GM11168 (cell line): ENCODE data around the gene FADS2.

ENCODE experiments used
- in situ Hi-C: fragments of 300-500 bp; cut with MboI; formaldehyde crosslinking; loops from one replicate; pipeline ENCODE4 v1.12.0; 2022; ENCODE audit warnings: low sequenced_read_pairs; ENCODE audit not compliant: unreplicated experiment

FADS2 gene

GRCh38 chr11:61863548-61864081 is 35.5 kb downstream of the FADS2 start:
- in situ Hi-C loops = no loop called here

- in situ Hi-C loops = no loop called here
Observed at GRCh38 chr11:61864814-61865775, 37.0 kb downstream of the FADS2 start.

- in situ Hi-C loops = no loop called here
Observed at GRCh38 chr11:61866231-61866957, 38.3 kb downstream of the FADS2 start.

DNA sequence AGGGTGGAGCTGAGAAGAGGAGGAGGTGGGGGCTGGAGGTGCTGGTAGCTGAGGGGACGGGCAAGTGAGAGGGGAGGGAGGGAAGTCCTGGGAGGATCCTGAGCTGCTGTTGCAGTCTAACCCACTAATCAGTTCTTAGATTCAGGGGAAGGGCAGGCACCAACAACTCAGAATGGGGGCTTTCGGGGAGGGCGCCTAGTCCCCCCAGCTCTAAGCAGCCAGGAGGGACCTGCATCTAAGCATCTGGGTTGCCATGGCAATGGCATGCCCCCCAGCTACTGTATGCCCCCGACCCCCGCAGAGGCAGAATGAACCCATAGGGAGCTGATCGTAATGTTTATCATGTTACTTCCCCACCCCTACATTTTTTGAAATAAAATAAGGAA is 38.9 kb downstream of the FADS2 start:
- in situ Hi-C loops = no loop called here

DNA sequence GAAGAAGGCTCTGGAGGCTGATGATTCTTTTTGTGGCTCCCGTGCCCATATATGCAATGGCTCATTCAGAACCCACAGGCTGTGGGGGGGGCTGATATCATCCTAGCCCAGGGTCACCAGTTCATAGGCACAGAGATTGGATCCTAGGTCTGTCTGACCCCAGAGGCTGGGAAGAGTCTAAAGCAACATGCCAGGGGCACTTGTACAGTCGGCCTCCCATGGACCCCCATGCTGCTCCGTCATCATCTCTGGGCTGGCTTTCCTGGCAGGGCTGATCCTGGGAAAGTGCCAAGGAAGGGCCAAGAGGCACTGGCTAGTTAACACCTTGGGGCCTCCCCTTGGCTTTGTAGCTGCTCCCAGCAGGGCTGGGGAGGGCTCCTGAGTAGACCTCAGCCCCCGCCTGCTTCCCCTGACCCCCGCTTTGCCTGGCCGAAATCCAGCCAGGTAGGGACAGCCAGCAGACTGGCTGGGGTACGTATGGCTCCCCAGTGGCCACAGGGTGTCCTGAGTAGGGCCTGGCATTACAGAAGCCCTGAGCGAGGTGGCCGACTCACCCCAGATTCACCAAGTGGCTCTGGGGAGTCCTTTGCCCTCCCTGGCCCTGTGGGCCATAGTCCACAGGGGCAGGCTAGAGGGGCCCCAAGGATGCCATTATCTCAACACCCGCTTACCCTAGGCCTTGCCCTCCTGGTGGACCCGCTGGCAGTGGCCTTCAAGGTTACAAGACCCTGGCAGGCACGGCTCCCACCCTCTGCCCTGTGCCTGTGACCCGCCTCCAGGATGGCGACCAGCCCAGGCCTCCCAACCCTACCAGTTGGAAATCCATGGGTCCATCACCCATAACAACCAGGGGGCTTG is 40.7 kb downstream of the FADS2 start:
- in situ Hi-C loops = no loop called here

- in situ Hi-C loops = no loop called here
Observed at GRCh38 chr11:61869429-61869707, 41.3 kb downstream of the FADS2 start.

DNA sequence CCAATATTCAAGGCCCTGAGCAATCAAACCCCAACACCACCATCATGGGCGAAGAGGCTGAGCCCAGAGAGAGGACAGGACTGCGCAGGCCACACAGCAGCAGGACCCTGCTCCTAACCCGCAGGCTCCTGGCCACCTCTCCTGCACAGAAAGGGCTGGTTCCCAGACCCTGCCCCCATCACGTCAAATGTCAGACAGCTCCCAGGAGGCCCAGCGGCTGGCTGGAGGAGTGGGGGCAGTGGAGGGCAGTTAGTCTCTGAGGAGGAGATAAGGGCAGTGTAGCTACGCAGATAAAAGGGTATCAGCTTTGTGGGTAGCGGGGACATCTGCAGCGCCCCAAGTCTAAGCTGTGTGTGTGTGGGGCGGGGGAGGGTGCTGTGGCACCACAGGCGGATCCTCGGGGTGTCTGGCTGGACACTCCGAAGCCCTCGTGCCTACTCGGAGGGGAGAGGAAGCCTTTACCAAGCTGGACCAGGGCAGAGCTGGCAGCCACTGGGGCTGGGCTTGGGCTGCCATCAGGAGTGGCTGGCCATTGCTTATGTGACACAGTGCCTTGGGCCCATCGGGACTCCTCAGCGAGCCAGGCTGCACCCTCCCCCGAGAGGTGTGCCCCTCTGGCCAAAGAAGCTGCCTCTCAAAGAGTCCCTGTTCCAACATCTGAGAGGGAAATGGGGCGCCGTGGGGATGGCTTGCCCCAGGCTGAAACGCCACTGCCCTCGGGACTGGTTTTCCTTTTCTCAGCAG is 41.8 kb downstream of the FADS2 start:
- in situ Hi-C loops = no loop called here

- in situ Hi-C loops = no loop called here
Observed at GRCh38 chr11:61870541-61871031, 42.5 kb downstream of the FADS2 start.

DNA sequence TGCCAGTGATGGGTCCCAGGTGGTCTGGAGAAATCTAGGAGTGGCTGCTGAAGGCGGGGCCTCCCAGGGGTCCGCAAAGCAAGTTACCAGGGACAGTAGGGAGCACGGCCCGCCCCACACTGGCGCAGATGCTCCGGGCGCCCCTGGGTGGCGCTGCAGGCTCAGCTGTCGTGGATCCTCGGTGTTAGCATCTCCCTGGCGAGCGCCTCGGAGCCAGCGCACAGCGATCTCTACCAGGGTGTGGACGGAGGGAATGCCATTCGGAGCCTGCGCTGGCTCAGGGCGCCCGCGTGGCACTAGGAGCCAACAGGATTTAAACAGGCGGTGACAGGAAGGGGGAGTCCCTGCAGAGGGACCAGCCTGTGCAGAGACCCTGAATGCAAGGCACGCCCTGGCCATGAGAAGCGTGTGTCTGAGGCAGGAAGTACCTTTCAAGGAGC is 43.1 kb downstream of the FADS2 start:
- in situ Hi-C loops = no loop called here

- in situ Hi-C loops = no loop called here
Observed at GRCh38 chr11:61872935-61873565, 45.0 kb downstream of the FADS2 start.

- in situ Hi-C loops = no loop called here
Observed at GRCh38 chr11:61873588-61874376, 45.7 kb downstream of the FADS2 start.

- in situ Hi-C loops = no loop called here
Observed at GRCh38 chr11:61874377-61874809, 46.3 kb downstream of the FADS2 start.

GRCh38 chr11:61874853-61875252 is 46.8 kb downstream of the FADS2 start:
- in situ Hi-C loops = no loop called here

GRCh38 chr11:61875698-61876097 is 47.6 kb downstream of the FADS2 start:
- in situ Hi-C loops = no loop called here

DNA sequence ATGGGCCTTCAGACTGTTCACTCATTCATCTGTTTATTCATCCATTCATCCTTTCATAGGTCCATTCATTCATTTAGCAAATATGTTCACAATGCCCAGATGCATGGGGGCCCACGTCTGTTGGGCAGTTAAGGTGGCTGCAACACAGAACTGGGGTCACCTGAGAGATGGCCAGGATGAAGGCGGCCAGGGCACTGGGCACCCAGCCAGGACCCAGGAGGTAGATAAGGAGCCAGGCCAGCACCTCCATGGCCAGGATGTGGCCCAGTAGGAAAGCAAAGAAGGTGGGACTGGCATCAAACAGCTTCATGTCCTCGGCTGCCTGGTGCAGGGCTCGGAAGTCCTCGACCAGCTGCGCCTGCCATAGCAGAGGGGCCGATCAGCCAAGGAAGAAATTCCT is 51.1 kb downstream of the FADS2 start:
- in situ Hi-C loops = no loop called here

DNA sequence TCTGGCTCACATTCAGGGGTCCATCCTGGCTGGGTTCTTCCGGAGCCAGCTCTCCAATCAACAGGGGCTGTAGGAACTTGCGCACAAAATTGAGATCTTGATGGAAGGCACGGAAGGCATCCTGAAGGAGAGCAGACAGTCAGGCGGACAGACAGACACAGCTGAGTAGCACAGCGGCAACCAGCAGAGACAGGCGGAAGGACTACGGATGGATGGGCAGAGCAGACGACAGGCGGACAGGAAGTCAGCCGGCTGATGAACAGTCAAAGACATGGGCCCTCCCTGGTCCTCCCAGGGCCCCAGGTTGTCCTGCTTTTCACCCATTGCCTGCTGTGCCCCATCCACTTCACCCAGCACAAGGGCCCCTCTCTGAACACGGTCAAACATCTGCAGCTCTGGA is 51.9 kb downstream of the FADS2 start:
- in situ Hi-C loops = loop anchor here (10.0 kb wide), 1 partner anchor 195 kb away; no protein-coding TSS in a partner anchor

GRCh38 chr11:61880454-61880853 is 52.4 kb downstream of the FADS2 start:
- in situ Hi-C loops = loop anchor here (10.0 kb wide), 1 partner anchor 194 kb away; no protein-coding TSS in a partner anchor

GRCh38 chr11:61881397-61881796 is 53.3 kb downstream of the FADS2 start:
- in situ Hi-C loops = loop anchor here (10.0 kb wide), 1 partner anchor 193 kb away; no protein-coding TSS in a partner anchor
